RWPE2 (cell line): ENCODE results near the gene ZNF70.

Experiments
- ATAC-seq: fragments of 200-7000 bp; cut with Tn5 transposase; 3 replicates; pipeline ENCODE4 v1.9.1; 2021; ENCODE audit warnings: low read depth
- DNase-seq: peaks from one replicate; pipeline ENCODE4 v3.0.0-alpha.2; 2020; ENCODE audit warnings: low spot score
- H3K27ac ChIP-seq: fragments of 450-650 bp; 2 replicates; pipeline ENCODE4 v1.5.1; 2017; ENCODE audit warnings: mild to moderate bottlenecking; ENCODE audit not compliant: poor library complexity, severe bottlenecking
- H3K27me3 ChIP-seq: fragments of 250-450 bp; sonication (Bioruptor Pico); 2 replicates; pipeline ENCODE4 v1.5.1; 2021; ENCODE audit warnings: mild to moderate bottlenecking, moderate library complexity; ENCODE audit not compliant: insufficient read depth, poor library complexity, severe bottlenecking
- H3K36me3 ChIP-seq: fragments of 250-450 bp; sonication (Bioruptor Pico); 2 replicates; pipeline ENCODE4 v1.5.1; 2020; ENCODE audit warnings: low read depth, mild to moderate bottlenecking, moderate library complexity
- H3K4me1 ChIP-seq: fragments of 250-450 bp; sonication (Bioruptor Pico); 2 replicates; pipeline ENCODE4 v1.5.1; 2021; ENCODE audit warnings: mild to moderate bottlenecking, moderate library complexity; ENCODE audit not compliant: insufficient read depth, poor library complexity, severe bottlenecking
- H3K4me3 ChIP-seq: fragments of 250-450 bp; sonication (Bioruptor Pico); 2 replicates; pipeline ENCODE4 v1.5.1; 2021; ENCODE audit warnings: mild to moderate bottlenecking, moderate library complexity; ENCODE audit not compliant: severe bottlenecking
- H3K9me3 ChIP-seq: fragments of 250-450 bp; sonication (Bioruptor Pico); 2 replicates; pipeline ENCODE4 v1.5.1; 2021; ENCODE audit warnings: mild to moderate bottlenecking, moderate library complexity; ENCODE audit not compliant: severe bottlenecking
- CTCF ChIP-seq: fragments of 450-650 bp; IDR thresholded peaks from one replicate; pipeline ENCODE4 v1.5.1; 2017; ENCODE audit warnings: mild to moderate bottlenecking, moderate library complexity; ENCODE audit not compliant: poor library complexity, severe bottlenecking

ZNF70 gene

GRCh38 chr22:23782703-23783102, 31.8 kb upstream of the ZNF70 start:
- Histone ChIP-seq H3K27me3 (no peaks in the 10 kb centered on the region), H3K4me1 (peaks cover 11% of the 10 kb centered on the region), H3K36me3 (no peaks in the 10 kb centered on the region), H3K9me3 (no peaks in the 10 kb centered on the region), H3K27ac (no peak overlapping the region), H3K4me3 (no peak overlapping the region)
- no peak for DNase-seq
- TF ChIP-seq CTCF = no peak
- ATAC-seq = no peak

GRCh38 chr22:23782252-23782651, 31.3 kb upstream of the ZNF70 start:
- no peaks in the 10 kb centered on the region for H3K36me3 ChIP-seq
- DNase-seq (no peak), ATAC-seq (no peak)
- peaks cover 11% of the 10 kb centered on the region for H3K4me1 ChIP-seq
- peak overlapping the region; percentile 17 for H3K27ac ChIP-seq
- H3K27me3 ChIP-seq = no peaks in the 10 kb centered on the region
- no peak overlapping the region for H3K4me3 ChIP-seq
- no peaks in the 10 kb centered on the region for H3K9me3 ChIP-seq
- TF ChIP-seq CTCF = no peak

- no peak for TF ChIP-seq CTCF
- Histone ChIP-seq H3K36me3 (no peaks in the 10 kb centered on the region), H3K4me3 (no peak overlapping the region), H3K9me3 (no peaks in the 10 kb centered on the region), H3K27ac (peak overlapping the region; percentile 17), H3K27me3 (no peaks in the 10 kb centered on the region), H3K4me1 (peaks cover 11% of the 10 kb centered on the region)
- DNase-seq (peak; percentile 89), ATAC-seq (peak; percentile 93)
Observed at GRCh38 chr22:23781511-23782183, 30.7 kb upstream of the ZNF70 start.

- DNase-seq (no peak), ATAC-seq (no peak)
- Histone ChIP-seq H3K4me3 (no peak overlapping the region), H3K27ac (peak overlapping the region; percentile 17), H3K4me1 (peaks cover 11% of the 10 kb centered on the region), H3K9me3 (no peaks in the 10 kb centered on the region), H3K36me3 (no peaks in the 10 kb centered on the region), H3K27me3 (no peaks in the 10 kb centered on the region)
- TF ChIP-seq CTCF = no peak
Observed at GRCh38 chr22:23781065-23781464, 30.2 kb upstream of the ZNF70 start.

- Histone ChIP-seq H3K4me1 (peaks cover 11% of the 10 kb centered on the region), H3K4me3 (no peak overlapping the region), H3K36me3 (no peaks in the 10 kb centered on the region), H3K27ac (no peak overlapping the region), H3K9me3 (no peaks in the 10 kb centered on the region), H3K27me3 (no peaks in the 10 kb centered on the region)
- no peak for TF ChIP-seq CTCF
- DNase-seq = no peak
- no peak for ATAC-seq
Observed at GRCh38 chr22:23780146-23780748, 29.3 kb upstream of the ZNF70 start.
